Activated CD8-positive, alpha-beta T cell treated with anti-CD3 and anti-CD28 coated beads, Interleukin-2, amount 10 ng/mL, durations not matched to agents 7 days and 5 days (primary cell): Measurements from ENCODE around the gene PSD. TPM values are rescaled to one million over a fixed set of nuclear protein-coding genes. Genes with fewer than 3 reads are reported as not detected.

Experiments
- ATAC-seq: fragments of 150-1000 bp; cut with Tn5 transposase; one replicate; pipeline ENCODE4 v1.10.0; 2021; ENCODE audit warnings: moderate library complexity
- CTCF ChIA-PET: fragments of 350-600 bp; sonication (Branson Sonifier 250); formaldehyde crosslinking; loops from one replicate; lab custom pipeline; 2021; ENCODE audit warnings: antibody characterized with exemption; lab: Charles Lee
- POLR2A ChIA-PET: fragments of 350-600 bp; sonication (Branson Sonifier 250); formaldehyde crosslinking; loops from one replicate; lab custom pipeline; 2021; ENCODE audit warnings: antibody characterized with exemption; lab: Charles Lee
- DNase-seq: peaks from one replicate; pipeline ENCODE4 v3.0.0-alpha.2; 2020
- H3K27ac Mint-ChIP-seq: one replicate; pipeline ENCODE4 v1.8.0; 2021; ENCODE audit warnings: mild to moderate bottlenecking, mixed read lengths
- H3K27me3 Mint-ChIP-seq: one replicate; pipeline ENCODE4 v1.8.0; 2021; ENCODE audit warnings: low read depth, mixed read lengths
- H3K36me3 Mint-ChIP-seq: one replicate; pipeline ENCODE4 v1.8.0; 2021; ENCODE audit warnings: low read depth, mixed read lengths
- H3K4me1 Mint-ChIP-seq: one replicate; pipeline ENCODE4 v1.8.0; 2021; ENCODE audit warnings: low read depth, mixed read lengths
- H3K4me3 Mint-ChIP-seq: one replicate; pipeline ENCODE4 v1.8.0; 2021; ENCODE audit warnings: mild to moderate bottlenecking, mixed read lengths
- H3K9me3 Mint-ChIP-seq: one replicate; pipeline ENCODE4 v1.8.0; 2022; ENCODE audit warnings: mixed read lengths; ENCODE audit not compliant: insufficient read depth
- total RNA-seq, 2 experiments: library from RNA; stranded (reverse); gene quantifications; one replicate each; pipeline ENCODE4 v1.2.3, GENCODE V29; 2021

The PSD gene
- total RNA-seq, 2 experiments from 2014 or later, result 0.92 to 1.6 TPM

- H3K36me3 Mint-ChIP-seq, result peaks cover 38% of the 10 kb centered on the region
- H3K27me3 Mint-ChIP-seq, result no peaks in the 10 kb centered on the region
- POLR2A ChIA-PET, result interaction anchor here (0.9 to 8.0 kb wide), 7 partner anchors 9 to 245 kb away, joined by 3 to 68 read pairs (median 14); partner anchors contain the start of genes FBXL15 and NOLC1
- CTCF ChIA-PET, result interaction anchor here (0.8 to 10.7 kb wide), 6 partner anchors 25 to 227 kb away, joined by 3 to 156 read pairs (median 4); partner anchors contain the start of genes ELOVL3 and FBXL15
- ATAC-seq (no peak), DNase-seq (no peak)
- H3K4me3 Mint-ChIP-seq, result peak overlapping the region; percentile 85
- H3K27ac Mint-ChIP-seq, result peak overlapping the region; percentile 95
- H3K4me1 Mint-ChIP-seq, result peaks cover 48% of the 10 kb centered on the region
- H3K9me3 Mint-ChIP-seq, result no peaks in the 10 kb centered on the region
These were observed 21.8 kb downstream of the PSD start for GRCh38 chr10:102396730-102397151.

- CTCF ChIA-PET, result interaction anchor here (0.8 to 10.7 kb wide), 7 partner anchors 7 to 227 kb away, joined by 3 to 156 read pairs (median 4); partner anchors contain the start of genes ELOVL3 and FBXL15
- POLR2A ChIA-PET, result interaction anchor here (1.0 to 8.0 kb wide), 11 partner anchors 9 to 277 kb away, joined by 3 to 68 read pairs (median 9); partner anchors contain the start of genes FBXL15, GBF1 and NOLC1
- peak overlapping the region; percentile 95 for H3K27ac Mint-ChIP-seq
- H3K4me1 Mint-ChIP-seq, result peaks cover 48% of the 10 kb centered on the region
- ATAC-seq (no peak), DNase-seq (no peak)
- peaks cover 36% of the 10 kb centered on the region for H3K36me3 Mint-ChIP-seq
- peak overlapping the region; percentile 85 for H3K4me3 Mint-ChIP-seq
- no peaks in the 10 kb centered on the region for H3K9me3 Mint-ChIP-seq
- H3K27me3 Mint-ChIP-seq, result no peaks in the 10 kb centered on the region
These were observed 22.3 kb downstream of the PSD start for GRCh38 chr10:102396317-102396650.

- DNase-seq (peak; percentile 89), ATAC-seq (peak; percentile 25)
- no peaks in the 10 kb centered on the region for H3K27me3 Mint-ChIP-seq
- peaks cover 47% of the 10 kb centered on the region for H3K4me1 Mint-ChIP-seq
- peaks cover 36% of the 10 kb centered on the region for H3K36me3 Mint-ChIP-seq
- H3K27ac Mint-ChIP-seq, result peak within 1 kb of the TSS; percentile 95
- POLR2A ChIA-PET, result interaction anchor here (0.6 to 8.0 kb wide), 28 partner anchors 8 to 277 kb away, joined by 3 to 68 read pairs (median 6); partner anchors contain the start of genes CUEDC2, FBXL15, GBF1 and NOLC1
- H3K4me3 Mint-ChIP-seq, result peak within 1 kb of the TSS; percentile 85
- CTCF ChIA-PET, result interaction anchor here (0.7 to 10.7 kb wide), 20 partner anchors 8 to 244 kb away, joined by 3 to 156 read pairs (median 3); partner anchors contain the start of genes ACTR1A, C10orf95, ELOVL3 and FBXL15
- no peaks in the 10 kb centered on the region for H3K9me3 Mint-ChIP-seq
These were observed 22.9 kb downstream of the PSD start, which contains the start of gene NFKB2 for GRCh38 chr10:102395400-102396316. Gene NFKB2 (plus strand): TSS chr10:102395705. CDS start chr10:102395960, 255 bp downstream.

- POLR2A ChIA-PET, result interaction anchor here (1.0 to 8.0 kb wide), 24 partner anchors 9 to 276 kb away, joined by 3 to 68 read pairs (median 6); partner anchors contain the start of genes C10orf95, CUEDC2, FBXL15 and GBF1
- ATAC-seq (no peak), DNase-seq (peak; percentile 50)
- H3K4me1 Mint-ChIP-seq, result peaks cover 40% of the 10 kb centered on the region
- peak overlapping the region; percentile 95 for H3K27ac Mint-ChIP-seq
- H3K36me3 Mint-ChIP-seq, result peaks cover 29% of the 10 kb centered on the region
- peak overlapping the region; percentile 85 for H3K4me3 Mint-ChIP-seq
- CTCF ChIA-PET, result interaction anchor here (0.7 to 10.7 kb wide), 19 partner anchors 9 to 243 kb away, joined by 3 to 156 read pairs (median 4); partner anchors contain the start of genes ACTR1A, C10orf95, ELOVL3 and FBXL15
- H3K9me3 Mint-ChIP-seq, result no peaks in the 10 kb centered on the region
- H3K27me3 Mint-ChIP-seq, result no peaks in the 10 kb centered on the region
These were observed 23.7 kb downstream of the PSD start for GRCh38 chr10:102394801-102395399.

- CTCF ChIA-PET, result interaction anchor here (0.7 to 10.7 kb wide), 32 partner anchors 9 to 242 kb away, joined by 3 to 156 read pairs (median 4); partner anchors contain the start of genes ACTR1A, C10orf95, CUEDC2 and ELOVL3
- peak; percentile 89 for ATAC-seq
- DNase-seq, result peak; percentile 98
- Mint-ChIP-seq H3K9me3 (no peaks in the 10 kb centered on the region), H3K36me3 (peaks cover 24% of the 10 kb centered on the region), H3K27ac (peak overlapping the region; percentile 95), H3K4me1 (peaks cover 35% of the 10 kb centered on the region), H3K27me3 (no peaks in the 10 kb centered on the region), H3K4me3 (peak overlapping the region; percentile 85)
- POLR2A ChIA-PET, result interaction anchor here (0.6 to 8.0 kb wide), 28 partner anchors 9 to 1859 kb away, joined by 3 to 68 read pairs (median 5); partner anchors contain the start of genes C10orf95, FBXL15, GBF1 and HIF1AN
These were observed 24.3 kb downstream of the PSD start for GRCh38 chr10:102394079-102394800.

GRCh38 chr10:102393411-102394078, 25.0 kb downstream of the PSD start:
- H3K36me3 Mint-ChIP-seq, result peaks cover 21% of the 10 kb centered on the region
- peaks cover 30% of the 10 kb centered on the region for H3K4me1 Mint-ChIP-seq
- H3K4me3 Mint-ChIP-seq, result peak overlapping the region; percentile 85
- H3K27ac Mint-ChIP-seq, result peak overlapping the region; percentile 95
- ChIA-PET POLR2A (interaction anchor here (0.6 to 8.0 kb wide), 19 partner anchors 9 to 206 kb away, joined by 3 to 68 read pairs (median 5); partner anchors contain the start of genes C10orf95, FBXL15, GBF1 and PITX3), CTCF (interaction anchor here (0.6 to 10.7 kb wide), 31 partner anchors 9 to 224 kb away, joined by 3 to 156 read pairs (median 4); partner anchors contain the start of genes C10orf95, CUEDC2, ELOVL3 and FBXL15)
- H3K9me3 Mint-ChIP-seq, result no peaks in the 10 kb centered on the region
- DNase-seq (no peak), ATAC-seq (no peak)
- no peaks in the 10 kb centered on the region for H3K27me3 Mint-ChIP-seq

GRCh38 chr10:102392306-102392705, 26.3 kb downstream of the PSD start:
- H3K27me3 Mint-ChIP-seq, result no peaks in the 10 kb centered on the region
- H3K4me1 Mint-ChIP-seq, result peaks cover 22% of the 10 kb centered on the region
- CTCF ChIA-PET, result interaction anchor here (1.2 to 10.7 kb wide), 7 partner anchors 8 to 223 kb away, joined by 3 to 156 read pairs (median 24); partner anchors contain the start of genes ELOVL3 and FBXL15
- POLR2A ChIA-PET, result no interaction called here
- H3K27ac Mint-ChIP-seq, result no peak overlapping the region
- H3K36me3 Mint-ChIP-seq, result peaks cover 10% of the 10 kb centered on the region
- no peaks in the 10 kb centered on the region for H3K9me3 Mint-ChIP-seq
- DNase-seq (no peak), ATAC-seq (no peak)
- no peak overlapping the region for H3K4me3 Mint-ChIP-seq

GRCh38 chr10:102389894-102390293, 28.7 kb downstream of the PSD start:
- Mint-ChIP-seq H3K4me3 (no peak overlapping the region), H3K4me1 (peaks cover 9% of the 10 kb centered on the region), H3K27me3 (no peaks in the 10 kb centered on the region), H3K36me3 (no peaks in the 10 kb centered on the region), H3K27ac (no peak overlapping the region), H3K9me3 (no peaks in the 10 kb centered on the region)
- CTCF ChIA-PET, result interaction anchor here (1.0 to 2.1 kb wide), 4 partner anchors 10 to 89 kb away, joined by 3 to 9 read pairs (median 4); no protein-coding TSS in a partner anchor
- no peak for ATAC-seq
- DNase-seq, result no peak
- POLR2A ChIA-PET, result no interaction called here

GRCh38 chr10:102384606-102385429, 33.8 kb downstream of the PSD start:
- POLR2A ChIA-PET, result interaction anchor here (2.8 kb wide), 1 partner anchor 10 kb away, joined by 23 read pairs; the partner anchor contains the start of gene NFKB2
- H3K27ac Mint-ChIP-seq, result no peak overlapping the region
- no peak overlapping the region for H3K4me3 Mint-ChIP-seq
- no peaks in the 10 kb centered on the region for H3K27me3 Mint-ChIP-seq
- no peak for ATAC-seq
- peaks cover 23% of the 10 kb centered on the region for H3K36me3 Mint-ChIP-seq
- no peaks in the 10 kb centered on the region for H3K9me3 Mint-ChIP-seq
- CTCF ChIA-PET, result interaction anchor here (0.7 to 3.9 kb wide), 12 partner anchors 9 to 216 kb away, joined by 3 to 36 read pairs (median 7); partner anchors contain the start of gene NFKB2
- no peak for DNase-seq
- no peaks in the 10 kb centered on the region for H3K4me1 Mint-ChIP-seq
